IMR-90 (cell line): ENCODE data around the gene LYPD4.

Experiments
- MAZ ChIP-seq: IDR thresholded peaks from 2 replicates; pipeline ENCODE4 v1.6.1; 2012; ENCODE audit warnings: low read depth, mild to moderate bottlenecking, low read length, improper control_type of control experiment, moderate library complexity, borderline replicate concordance
- MXI1 ChIP-seq: IDR thresholded peaks from 2 replicates; pipeline ENCODE4 v1.6.1; 2012; ENCODE audit warnings: low read depth, mild to moderate bottlenecking, low read length, moderate library complexity, borderline replicate concordance
- NFE2L2 ChIP-seq: fragments of 150-350 bp; IDR thresholded peaks from 2 replicates; pipeline ENCODE4 v1.6.1; 2016; ENCODE audit warnings: low read depth, mild to moderate bottlenecking, low read length
- POLR2A ChIP-seq: IDR thresholded peaks from 2 replicates; pipeline ENCODE4 v1.6.1; 2012; ENCODE audit warnings: mild to moderate bottlenecking, low read depth, low read length
- TF ChIP-seq, protein P1 (sequence below): conservative IDR thresholded peaks from 2 replicates; pipeline ENCODE4 v1.5.1; 2012; ENCODE audit warnings: mild to moderate bottlenecking, low read depth, low read length, improper control_type of control experiment
- TF ChIP-seq, protein P2 (sequence below): fragments of 150-350 bp; IDR thresholded peaks from 2 replicates; pipeline ENCODE4 v1.6.1; 2016; ENCODE audit warnings: low read depth, mild to moderate bottlenecking, low read length, moderate library complexity, borderline replicate concordance

DNA sequence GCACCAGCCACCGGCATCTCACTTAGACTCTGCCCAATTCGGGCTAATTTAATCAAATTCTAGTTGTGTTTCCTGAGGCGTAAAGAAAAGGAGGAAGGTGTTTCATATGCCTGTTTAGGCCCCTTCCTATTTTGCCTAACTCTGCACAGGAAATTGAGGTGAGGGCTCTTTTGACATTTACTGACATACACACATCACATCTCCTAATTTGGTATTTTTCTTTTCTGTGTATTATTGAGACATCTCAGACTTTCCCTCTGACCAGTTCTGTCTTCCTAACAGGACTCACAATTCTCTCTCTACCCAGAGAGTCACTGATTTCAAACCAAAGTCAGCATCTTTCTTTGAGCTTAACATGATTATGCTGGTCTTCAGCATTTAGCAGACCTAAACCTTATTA is 40.1 kb downstream of the LYPD4 start:
- TF ChIP-seq, protein P1, sequence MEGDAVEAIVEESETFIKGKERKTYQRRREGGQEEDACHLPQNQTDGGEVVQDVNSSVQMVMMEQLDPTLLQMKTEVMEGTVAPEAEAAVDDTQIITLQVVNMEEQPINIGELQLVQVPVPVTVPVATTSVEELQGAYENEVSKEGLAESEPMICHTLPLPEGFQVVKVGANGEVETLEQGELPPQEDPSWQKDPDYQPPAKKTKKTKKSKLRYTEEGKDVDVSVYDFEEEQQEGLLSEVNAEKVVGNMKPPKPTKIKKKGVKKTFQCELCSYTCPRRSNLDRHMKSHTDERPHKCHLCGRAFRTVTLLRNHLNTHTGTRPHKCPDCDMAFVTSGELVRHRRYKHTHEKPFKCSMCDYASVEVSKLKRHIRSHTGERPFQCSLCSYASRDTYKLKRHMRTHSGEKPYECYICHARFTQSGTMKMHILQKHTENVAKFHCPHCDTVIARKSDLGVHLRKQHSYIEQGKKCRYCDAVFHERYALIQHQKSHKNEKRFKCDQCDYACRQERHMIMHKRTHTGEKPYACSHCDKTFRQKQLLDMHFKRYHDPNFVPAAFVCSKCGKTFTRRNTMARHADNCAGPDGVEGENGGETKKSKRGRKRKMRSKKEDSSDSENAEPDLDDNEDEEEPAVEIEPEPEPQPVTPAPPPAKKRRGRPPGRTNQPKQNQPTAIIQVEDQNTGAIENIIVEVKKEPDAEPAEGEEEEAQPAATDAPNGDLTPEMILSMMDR, result no peak
- TF ChIP-seq MAZ (no peak), NFE2L2 (no peak), POLR2A (no peak), MXI1 (no peak)
- TF ChIP-seq, protein P2, sequence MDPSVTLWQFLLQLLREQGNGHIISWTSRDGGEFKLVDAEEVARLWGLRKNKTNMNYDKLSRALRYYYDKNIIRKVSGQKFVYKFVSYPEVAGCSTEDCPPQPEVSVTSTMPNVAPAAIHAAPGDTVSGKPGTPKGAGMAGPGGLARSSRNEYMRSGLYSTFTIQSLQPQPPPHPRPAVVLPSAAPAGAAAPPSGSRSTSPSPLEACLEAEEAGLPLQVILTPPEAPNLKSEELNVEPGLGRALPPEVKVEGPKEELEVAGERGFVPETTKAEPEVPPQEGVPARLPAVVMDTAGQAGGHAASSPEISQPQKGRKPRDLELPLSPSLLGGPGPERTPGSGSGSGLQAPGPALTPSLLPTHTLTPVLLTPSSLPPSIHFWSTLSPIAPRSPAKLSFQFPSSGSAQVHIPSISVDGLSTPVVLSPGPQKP, result no peak
